GM12873 (cell line): Measurements from ENCODE around the gene H6PD.

ENCODE experiments used
- TF ChIP-seq, protein P1 (sequence below): IDR thresholded peaks from 2 replicates; pipeline ENCODE4 v1.5.1; 2012; ENCODE audit warnings: low read depth, mild to moderate bottlenecking, moderate library complexity, low read length, control low read depth; ENCODE audit not compliant: insufficient read depth; ENCODE audit errors: missing control alignments

H6PD gene

DNA sequence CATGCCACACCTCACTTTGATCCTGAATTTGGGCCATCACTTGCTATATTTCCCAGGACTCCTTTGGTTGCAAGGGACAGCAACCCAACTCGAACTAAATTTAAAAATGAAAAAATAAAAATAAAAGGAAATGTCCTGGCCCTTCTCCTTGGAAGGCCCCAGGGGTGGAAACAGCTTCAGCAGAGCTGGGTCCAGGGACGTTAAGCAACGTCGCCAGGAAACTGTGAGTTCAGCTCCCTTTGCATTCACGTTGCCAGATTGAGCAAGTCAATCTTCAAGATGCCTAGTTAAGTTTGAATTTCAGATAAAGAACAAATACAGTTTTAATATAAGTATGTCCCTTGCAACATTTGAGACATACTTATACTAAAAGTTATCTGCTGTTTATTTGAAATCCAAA is 43.5 kb downstream of the H6PD start:
- TF ChIP-seq, protein P1, sequence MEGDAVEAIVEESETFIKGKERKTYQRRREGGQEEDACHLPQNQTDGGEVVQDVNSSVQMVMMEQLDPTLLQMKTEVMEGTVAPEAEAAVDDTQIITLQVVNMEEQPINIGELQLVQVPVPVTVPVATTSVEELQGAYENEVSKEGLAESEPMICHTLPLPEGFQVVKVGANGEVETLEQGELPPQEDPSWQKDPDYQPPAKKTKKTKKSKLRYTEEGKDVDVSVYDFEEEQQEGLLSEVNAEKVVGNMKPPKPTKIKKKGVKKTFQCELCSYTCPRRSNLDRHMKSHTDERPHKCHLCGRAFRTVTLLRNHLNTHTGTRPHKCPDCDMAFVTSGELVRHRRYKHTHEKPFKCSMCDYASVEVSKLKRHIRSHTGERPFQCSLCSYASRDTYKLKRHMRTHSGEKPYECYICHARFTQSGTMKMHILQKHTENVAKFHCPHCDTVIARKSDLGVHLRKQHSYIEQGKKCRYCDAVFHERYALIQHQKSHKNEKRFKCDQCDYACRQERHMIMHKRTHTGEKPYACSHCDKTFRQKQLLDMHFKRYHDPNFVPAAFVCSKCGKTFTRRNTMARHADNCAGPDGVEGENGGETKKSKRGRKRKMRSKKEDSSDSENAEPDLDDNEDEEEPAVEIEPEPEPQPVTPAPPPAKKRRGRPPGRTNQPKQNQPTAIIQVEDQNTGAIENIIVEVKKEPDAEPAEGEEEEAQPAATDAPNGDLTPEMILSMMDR: no peak

DNA sequence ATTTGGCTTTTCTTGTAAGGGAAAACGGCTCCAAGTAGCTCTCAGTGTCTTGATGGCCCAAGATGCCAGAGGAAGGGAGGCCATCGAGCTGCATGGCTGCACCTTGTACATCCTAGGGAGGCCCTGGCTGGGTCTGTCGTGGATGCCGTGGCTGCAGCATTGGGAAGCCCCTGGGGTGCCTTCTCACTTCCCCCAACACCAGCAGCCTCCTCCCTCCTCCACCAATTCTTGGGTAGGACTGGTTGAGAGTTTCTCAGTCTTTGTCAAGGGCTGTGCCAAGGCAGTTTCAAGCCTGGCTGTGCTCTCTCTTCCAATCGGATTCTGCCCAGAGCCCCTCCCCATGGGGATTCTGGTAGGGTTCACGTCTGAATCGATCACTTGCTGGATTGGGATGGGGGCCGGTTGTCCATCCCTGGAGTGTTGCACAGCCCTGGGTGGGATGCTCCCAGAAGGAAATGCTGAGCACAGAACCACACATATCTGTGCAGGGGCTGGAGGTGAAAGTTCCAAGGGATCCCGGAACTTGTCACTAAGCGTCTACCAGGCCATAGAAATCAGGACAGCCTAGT is 44.1 kb downstream of the H6PD start:
- TF ChIP-seq, protein P1: no peak

GRCh38 chr1:9279172-9279840 is 44.7 kb downstream of the H6PD start:
- TF ChIP-seq, protein P1: no peak

DNA sequence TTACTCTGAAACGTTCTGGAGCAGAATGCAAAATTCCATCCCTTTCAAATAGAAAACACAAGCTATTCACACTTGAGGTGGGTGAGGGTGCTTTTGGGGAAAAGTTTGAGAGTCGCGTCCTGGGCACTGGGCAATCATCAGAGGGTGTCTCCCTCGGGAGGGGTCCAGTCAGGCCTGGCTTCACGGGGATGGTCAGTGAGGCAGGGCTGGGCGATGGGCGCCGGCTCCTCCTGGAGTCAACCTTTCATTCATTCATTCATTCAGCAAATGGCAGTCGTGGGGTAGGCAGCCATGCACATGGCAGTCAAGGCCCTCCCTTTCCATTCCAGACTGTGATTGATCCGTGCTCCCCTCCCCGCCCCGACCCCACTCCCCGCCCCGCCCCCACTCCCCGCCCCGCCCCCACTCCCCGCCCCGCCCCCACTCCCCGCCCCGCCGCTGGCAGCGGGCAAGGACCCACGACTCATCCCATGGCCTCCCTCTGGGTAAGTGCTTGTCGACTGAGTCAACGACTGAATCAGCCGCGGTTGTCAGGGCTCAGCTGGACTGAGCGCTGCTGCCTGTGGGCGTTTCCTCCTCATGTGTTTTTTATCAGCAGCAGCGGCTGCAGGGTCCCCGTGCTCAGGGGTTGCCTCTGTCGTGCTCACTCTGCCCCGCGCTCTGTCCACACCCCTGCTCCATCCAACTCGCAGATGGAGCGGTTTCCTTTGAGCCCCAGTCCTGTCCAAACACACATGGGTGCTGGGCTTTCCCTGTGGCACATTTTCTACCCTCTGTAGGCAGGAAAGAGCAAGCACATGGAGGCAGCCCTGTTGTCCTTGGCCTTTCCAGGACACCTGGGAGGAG is 45.7 kb downstream of the H6PD start:
- TF ChIP-seq, protein P1: no peak

DNA sequence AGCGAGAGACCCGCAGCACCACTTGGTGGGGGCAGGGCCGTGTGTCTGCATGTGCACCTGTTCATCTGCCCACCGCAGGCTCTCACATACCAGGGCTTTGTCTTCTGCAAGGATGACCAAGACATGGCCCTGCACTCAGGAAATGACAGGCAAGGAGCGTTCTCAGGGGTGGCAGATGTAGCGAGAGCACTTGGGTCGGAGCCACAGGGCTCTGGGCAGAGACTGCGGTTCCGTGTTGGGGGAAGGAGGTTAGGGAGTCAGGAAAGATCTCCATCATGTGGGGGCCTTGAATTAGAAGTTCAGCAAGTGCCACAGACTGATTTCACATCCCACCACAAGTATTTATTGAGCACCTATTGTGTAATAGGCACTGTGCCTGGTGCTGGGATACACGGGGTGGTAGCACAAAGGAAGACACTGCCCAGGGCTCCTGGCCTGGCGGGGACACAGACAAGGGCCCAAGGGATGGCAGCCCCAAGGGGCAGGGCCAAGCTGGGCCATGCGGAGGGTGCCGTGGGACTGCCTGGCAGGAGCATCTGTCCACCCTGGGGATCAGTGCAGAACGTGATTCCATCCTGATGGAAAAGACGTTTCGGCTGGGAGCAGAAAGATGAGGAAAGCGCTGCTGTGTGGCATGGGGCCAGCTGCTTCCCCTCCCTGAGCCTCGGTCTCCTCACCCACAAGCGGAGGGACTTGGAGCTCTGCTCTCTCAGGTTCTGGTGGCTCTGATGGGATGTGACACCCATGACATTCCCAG is 46.7 kb downstream of the H6PD start:
- TF ChIP-seq, protein P1: no peak

- TF ChIP-seq, protein P1: no peak
These were observed 47.5 kb downstream of the H6PD start for GRCh38 chr1:9281908-9282695.
